HS-5 (cell line): ENCODE results near the gene RAPGEF4.
"Not testable (repeated sequence)": the region's sequence is repeated elsewhere in the genome, so short reads cannot be mapped to it uniquely, and the experiment has no call there.

Experiments
- DNase-seq: peaks from one replicate; pipeline ENCODE4 v3.0.0-alpha.2; 2012; ENCODE audit warnings: low read depth

The RAPGEF4 gene

GRCh38 chr2:173062801-173063200 is 327.2 kb downstream of the RAPGEF4 start:
- no peak for DNase-seq

- DNase-seq = no peak
Observed at GRCh38 chr2:173064151-173064805, 328.6 kb downstream of the RAPGEF4 start.

GRCh38 chr2:173066887-173067676 is 331.4 kb downstream of the RAPGEF4 start:
- DNase-seq = no peak

- no peak for DNase-seq
Observed at GRCh38 chr2:173075056-173075780, 339.6 kb downstream of the RAPGEF4 start.

GRCh38 chr2:173075781-173076580 is 340.3 kb downstream of the RAPGEF4 start, which contains the start of gene MAP3K20:
MAP3K20 (plus strand) TSS chr2:173075846; CDS start chr2:173091032, 15,186 bp downstream.
- no peak for DNase-seq

GRCh38 chr2:173076581-173077345 is 341.1 kb downstream of the RAPGEF4 start:
- no peak for DNase-seq

- DNase-seq = peak; percentile 67
Observed at GRCh38 chr2:173077506-173078177, 342.0 kb downstream of the RAPGEF4 start.

GRCh38 chr2:173079141-173079540 is 343.5 kb downstream of the RAPGEF4 start:
- no peak for DNase-seq

- peak; percentile 97 for DNase-seq
Observed at GRCh38 chr2:173079973-173080860, 344.6 kb downstream of the RAPGEF4 start.

GRCh38 chr2:173086518-173087213 is 351.0 kb downstream of the RAPGEF4 start:
- no peak for DNase-seq

- DNase-seq = no peak
Observed at GRCh38 chr2:173087214-173087581, 351.6 kb downstream of the RAPGEF4 start.

GRCh38 chr2:173087793-173088496 is 352.3 kb downstream of the RAPGEF4 start:
- no peak for DNase-seq

GRCh38 chr2:173090276-173090877 is 354.7 kb downstream of the RAPGEF4 start:
- no peak for DNase-seq

- DNase-seq = no peak
Observed at GRCh38 chr2:173090973-173091660, 355.5 kb downstream of the RAPGEF4 start.

- DNase-seq = no peak
Observed at GRCh38 chr2:173091910-173092309, 356.3 kb downstream of the RAPGEF4 start.

- no peak for DNase-seq
Observed at GRCh38 chr2:173092844-173093402, 357.3 kb downstream of the RAPGEF4 start.

GRCh38 chr2:173093617-173094016 is 358.0 kb downstream of the RAPGEF4 start:
- DNase-seq = not testable (repeated sequence)
